Bone marrow (tissue), 2 donors: ENCODE data around the gene DIP2A.
A peak's percentile ranks its signal among the peaks of the same experiment; 100 is the strongest.

Experiments
- DNase-seq, 2 donors: peaks; one replicate each; lab custom pipeline; 2025; lab: John Stamatoyannopoulos, UW

The DIP2A gene

DNA sequence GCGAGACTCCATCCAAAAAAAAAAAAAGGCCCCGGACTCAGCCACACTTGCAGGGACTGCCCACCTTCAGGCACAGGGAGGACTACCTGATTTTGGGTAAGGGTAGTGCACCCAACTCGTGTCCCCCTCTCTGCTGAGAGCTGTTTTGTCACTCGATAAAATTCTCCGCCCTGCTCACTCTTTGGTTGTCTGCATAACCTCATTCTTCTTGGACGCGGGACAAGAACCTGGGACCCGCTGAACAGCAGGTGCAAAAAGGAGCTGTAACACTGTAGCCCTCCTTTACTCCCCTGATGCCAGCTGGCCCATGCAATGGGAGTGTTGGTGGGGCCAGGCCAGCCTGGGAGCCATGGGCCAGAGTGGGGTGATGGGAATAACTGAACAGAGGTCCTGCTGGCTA lies 135.6 kb downstream of the DIP2A start:
- no peak for DNase-seq

DNA sequence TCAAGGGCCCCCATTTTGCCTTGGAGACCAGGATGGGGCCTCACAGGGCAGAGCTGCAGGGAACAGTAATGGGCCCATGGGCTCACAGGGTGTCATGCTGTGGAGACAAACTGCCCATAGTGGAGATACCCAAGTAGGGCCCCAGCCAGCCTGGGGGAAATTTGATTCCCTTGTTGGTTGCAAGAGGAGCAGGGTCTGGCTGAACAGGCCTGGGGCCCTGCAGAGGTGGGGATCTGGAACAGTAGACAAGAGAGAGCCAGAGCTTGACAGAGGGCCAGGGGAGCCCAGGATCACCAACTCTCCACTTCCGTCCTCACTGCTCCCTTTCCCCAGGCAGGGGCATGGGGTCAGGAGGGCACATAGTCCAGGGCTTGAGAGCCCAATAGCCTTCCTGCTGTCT lies 137.5 kb downstream of the DIP2A start:
- DNase-seq = no peak

DNA sequence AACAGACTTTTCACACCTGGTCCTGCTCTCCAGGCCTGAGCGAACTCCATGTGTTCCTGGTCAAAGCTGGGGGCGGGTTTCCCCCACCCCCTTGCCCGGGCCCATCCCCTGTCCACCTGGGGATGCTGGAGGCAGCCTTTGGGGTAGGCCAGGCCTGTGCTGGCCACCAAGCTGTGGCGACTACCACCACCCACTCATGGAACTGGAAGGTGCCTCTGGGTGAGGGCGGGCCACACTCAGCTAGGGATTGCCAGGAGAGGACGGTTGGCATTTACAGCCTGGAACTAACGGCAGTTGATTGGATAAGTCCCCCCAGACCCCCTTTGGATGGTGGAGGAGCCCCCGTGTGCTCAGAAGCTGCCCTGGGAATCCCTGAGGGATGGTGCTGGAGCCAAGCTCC lies 138.3 kb downstream of the DIP2A start:
- no peak for DNase-seq

DNA sequence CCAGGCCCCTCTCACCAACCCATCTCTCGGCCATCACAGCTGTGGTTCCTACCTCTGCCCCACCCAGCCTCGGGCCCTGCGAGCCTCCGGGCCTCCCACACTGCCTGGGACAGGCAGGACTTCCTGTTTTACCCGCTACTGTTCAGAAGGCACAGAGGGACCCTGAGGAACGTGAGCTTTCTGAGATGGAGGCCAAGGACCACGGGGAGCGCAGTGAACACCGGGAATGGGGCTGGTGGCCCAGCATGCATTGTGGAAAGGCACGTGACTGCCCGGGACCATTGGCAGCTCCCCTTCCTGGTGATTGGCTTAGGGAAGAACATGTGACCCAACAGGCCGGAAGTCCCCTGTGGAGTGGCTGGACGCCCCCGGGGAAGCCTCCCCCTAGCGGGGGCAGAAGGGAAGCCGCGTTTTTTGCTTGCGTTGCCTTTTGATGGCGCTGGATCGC lies 139.2 kb downstream of the DIP2A start:
- no peak for DNase-seq

DNA sequence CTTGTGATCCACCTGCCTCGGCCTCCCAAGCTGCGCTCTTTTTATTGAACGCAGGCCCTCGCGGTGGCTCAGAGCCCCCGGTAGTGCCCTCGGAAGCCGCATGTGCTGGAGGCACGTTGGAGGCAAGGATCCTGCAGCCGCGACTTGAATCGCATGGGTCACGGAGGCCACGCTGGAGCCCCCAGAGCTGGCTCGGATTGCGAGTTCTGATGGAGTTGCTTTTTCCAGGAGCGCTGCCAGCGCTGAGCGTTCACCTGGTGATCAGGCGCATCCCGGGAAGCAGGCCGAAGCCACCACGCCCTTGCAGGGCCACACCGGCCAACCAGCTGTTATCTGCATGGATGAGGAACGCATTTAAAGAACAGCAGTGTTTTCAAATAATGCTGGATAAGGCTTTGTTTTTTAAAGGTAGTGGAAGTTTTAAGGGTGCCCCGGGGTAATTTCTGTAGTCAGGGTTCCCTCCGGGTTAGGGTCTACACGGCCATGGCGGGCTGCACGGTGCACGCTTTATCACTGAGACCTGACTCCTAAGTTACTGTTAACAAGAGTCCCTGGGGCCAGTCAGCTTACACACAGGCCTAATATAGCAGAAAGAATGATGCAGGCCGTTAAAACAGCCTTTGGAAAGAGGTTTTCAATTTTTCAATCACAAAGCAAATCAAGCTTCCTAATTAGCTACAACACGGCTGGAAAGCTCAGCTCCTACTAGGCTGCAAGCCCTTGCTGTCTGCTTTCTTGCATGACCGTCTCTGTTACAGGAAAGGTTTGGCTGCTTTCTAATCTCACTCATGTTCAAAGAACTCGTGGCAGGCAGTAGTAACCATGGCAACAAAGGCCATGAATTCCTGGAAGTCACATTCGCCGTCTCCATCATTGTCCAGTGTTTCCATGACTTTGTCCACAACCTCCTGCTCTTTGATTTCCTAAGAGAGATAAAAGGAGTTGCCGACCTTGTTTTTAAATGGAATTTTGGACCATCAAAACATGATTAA lies 140.2 kb downstream of the DIP2A start:
- DNase-seq = no peak

DNA sequence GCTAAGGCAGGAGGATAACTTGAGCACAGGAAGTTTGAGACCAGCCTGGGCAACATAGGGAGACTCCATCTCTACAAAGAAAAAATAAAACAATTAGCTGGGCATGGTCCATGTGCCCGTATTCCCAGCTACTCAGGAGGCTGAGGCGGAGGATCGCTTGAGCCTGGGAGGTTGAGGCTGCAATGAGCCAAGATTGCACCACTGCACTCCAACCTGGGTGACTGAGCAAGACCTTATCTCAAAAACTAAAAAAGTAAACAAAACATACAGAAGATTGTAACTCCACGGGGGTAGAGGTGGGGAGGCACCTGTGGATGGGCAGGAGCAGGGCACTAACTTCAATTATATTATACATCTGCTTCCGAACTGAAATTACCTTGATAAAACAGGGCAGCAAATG lies 141.6 kb downstream of the DIP2A start:
- no peak for DNase-seq

DNA sequence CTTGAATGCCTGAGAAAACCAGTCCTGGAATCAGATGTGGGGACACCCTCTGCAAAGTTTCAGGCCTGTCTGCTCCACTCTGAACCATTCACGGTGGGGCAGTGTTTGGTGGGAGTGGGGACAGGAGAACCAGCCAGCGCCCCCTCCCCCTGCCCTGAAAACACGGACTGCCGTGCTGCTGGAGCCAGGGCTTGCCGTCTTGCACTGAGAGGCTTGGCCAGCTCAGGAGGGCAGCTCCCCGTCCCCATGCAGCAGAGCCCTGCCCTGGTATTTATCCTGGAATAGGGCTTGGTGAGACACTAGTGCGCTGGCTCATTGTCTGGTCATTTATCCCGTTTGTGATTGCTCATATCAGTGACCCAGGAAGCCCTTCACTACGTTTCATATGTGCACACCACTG lies 142.3 kb downstream of the DIP2A start:
- no peak for DNase-seq

DNA sequence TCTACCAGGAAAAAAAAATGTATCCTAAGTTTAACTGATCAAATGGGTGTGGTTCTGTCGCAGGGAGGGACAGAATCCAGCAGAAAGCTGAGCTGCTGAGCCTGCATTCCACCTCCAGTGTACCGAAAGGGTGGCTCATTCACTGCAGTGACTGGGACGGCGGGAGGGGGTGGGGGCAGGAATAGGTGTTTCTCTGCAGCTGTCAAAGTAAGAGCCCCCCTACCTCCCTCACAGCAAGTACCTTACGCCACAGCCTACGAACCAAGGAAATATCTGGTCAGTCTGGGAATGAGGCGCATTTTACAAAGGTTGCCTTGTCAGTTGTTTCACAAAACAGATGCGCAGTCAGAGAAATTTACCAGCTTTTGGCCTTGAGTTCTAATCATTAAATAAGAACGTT lies 144.5 kb downstream of the DIP2A start:
- DNase-seq = no peak

DNA sequence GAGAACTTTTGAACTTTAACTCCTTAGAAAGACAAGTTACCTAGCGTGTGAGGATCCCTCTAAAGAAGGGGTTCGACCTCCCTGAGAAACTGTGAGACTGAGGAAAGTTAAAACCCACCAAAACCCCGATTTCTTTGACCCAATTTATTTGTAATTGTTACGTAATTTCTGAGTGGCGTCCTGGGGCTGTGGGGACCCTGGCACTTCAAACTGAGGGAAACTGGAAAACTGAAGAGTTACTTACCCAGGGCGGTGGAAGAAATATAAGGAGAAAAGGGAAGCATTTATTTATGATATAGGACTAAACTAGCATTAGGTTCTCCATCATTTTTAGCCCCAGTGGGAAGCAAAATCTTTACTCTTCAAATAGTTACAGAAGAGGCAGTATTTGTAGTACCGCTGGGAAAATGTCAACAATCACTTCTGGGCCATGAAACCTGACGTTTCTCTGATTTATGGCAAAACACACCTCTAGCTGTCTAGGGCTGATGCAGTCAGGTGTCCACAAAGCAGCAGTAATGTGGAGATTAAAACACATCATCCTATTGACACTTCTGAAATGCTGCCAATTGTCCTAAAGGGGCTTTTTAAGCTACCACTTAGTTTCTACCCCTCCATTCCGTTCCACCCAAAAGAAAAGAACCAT lies 145.8 kb downstream of the DIP2A start:
- DNase-seq = no peak

DNA sequence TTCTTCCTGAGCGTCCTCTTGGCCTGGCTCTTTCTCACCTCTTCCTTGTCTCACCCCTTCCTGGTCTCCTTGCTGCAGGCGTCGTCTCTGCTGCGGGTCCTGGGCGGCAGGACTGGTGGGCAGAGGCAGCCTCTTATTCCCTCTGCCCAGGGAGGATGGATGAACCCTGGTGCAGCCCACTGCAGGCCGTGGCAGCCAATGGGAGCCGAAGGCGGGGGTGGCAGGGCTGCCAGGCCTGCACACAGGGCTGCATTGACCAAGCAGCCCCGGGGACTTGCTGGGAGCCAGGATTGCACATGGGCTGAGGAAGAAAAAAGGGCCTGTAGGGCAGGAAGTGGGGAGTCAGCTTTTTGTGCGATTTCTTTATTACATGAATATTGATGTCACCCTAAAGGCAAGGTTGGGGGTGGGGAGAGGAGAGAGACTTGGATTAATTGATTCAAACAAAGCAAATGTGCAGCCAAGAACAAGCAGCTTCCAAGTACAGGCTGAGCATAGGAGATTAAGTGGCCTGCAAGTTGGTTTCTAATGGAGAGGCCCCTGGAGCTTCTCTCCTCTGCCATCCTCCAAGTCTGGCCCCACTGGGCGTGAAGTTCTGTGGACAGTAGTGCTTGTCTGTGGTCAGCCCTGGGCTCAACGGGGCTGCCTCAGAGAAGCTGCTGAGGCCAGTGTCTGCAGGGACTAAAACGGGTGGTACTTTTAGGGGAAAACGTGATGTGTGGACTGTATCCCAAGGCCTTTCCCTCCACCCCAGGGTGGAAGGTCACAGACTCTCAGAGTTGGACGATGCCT lies 146.5 kb downstream of the DIP2A start, which contains the start of gene S100B:
TSS of gene S100B (minus strand) at position 108 of the 792 bp plus-strand sequence. CDS start 2,667 bp downstream, outside the sequence.
- no peak for DNase-seq

DNA sequence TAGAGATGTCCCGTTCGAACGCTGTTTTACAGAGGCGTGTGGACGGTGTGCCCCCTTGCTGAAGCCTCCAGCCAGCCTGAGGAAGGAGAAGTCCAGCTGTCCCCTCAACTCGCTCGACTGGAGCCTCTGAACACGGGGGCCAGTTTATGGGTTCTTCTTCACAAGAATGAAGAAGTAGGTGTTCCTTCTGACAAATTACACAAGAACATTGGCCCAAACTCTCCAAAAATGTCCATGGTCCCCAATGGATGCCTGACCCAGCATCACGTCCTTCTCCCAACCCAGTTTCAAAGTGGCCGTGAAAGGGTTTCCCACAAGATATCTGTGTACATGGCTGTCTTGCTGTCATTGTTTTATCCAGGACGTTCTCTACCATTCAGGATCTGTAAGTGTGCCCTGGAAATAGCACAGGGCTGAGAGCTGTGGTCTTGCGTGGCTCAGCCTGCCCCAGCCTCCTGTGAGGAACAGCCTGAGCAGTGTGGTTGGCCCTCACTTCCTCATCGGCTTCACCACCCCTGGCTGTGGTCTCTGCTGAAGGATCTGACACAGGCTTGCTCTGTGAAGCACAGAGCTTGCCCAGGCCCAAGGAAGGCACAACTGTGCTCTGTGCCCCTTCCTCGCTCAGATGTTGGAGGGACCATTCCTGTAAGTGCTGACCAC lies 147.2 kb downstream of the DIP2A start:
- peak in 1 of 2 donors; percentile 75 for DNase-seq

DNA sequence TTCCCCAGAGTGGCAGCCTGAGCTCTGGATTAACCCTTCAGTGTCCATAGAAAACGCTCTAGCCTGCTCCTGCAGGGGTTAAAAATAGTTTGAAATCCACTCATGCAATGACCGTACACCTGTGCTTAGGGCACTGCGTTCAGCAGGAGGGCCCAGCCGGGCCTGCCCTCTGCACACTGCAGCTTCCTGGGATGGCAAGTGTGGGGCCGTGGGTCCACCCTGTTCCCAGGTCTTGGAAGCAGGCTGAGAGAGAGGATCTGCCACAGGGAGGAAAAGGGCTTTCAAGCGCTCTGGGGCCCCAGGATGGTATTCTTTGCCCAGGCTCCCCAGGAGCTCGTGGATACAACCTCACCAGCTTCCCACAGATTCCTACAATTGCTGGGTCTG lies 147.7 kb downstream of the DIP2A start:
- DNase-seq = no peak

DNA sequence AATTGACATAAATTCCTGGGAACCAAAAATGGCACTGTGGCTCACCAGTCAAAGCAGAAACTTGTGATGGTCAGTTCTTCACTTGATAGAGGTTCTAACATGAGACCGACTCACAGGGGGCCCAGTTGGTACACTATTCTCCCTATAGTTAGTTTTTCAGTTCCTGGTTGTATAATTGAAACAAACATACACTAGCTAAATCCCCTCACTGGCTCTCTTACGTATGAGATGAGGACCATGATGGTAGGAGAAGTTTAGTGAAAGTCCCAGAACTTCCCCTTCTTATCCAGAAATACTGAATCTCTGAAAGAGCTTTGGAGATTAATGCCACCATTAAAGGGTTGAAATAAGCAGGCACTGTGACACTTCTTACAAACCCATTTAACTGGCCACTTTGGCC lies 148.9 kb downstream of the DIP2A start:
- no peak for DNase-seq

DNA sequence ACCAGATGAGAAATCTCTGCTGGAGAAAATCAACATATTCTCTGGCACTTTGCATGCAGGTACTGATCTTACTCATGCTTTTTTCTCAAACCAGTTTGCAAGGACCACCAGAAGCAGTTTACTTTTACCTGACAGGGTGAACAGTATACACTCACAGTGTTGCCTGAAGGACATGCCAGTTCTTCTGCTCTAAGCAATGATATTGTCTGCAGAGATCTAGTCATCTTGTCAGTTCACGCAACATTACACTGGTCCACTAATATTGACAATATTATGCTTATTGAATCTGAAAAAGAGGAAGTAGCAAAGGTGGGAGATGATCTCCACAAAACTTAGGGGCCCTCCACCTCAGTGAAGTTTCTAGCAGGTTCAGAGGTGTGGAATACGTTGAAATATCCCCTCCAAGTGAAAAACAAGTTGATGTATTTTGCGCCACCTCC lies 150.0 kb downstream of the DIP2A start:
- no peak for DNase-seq

DNA sequence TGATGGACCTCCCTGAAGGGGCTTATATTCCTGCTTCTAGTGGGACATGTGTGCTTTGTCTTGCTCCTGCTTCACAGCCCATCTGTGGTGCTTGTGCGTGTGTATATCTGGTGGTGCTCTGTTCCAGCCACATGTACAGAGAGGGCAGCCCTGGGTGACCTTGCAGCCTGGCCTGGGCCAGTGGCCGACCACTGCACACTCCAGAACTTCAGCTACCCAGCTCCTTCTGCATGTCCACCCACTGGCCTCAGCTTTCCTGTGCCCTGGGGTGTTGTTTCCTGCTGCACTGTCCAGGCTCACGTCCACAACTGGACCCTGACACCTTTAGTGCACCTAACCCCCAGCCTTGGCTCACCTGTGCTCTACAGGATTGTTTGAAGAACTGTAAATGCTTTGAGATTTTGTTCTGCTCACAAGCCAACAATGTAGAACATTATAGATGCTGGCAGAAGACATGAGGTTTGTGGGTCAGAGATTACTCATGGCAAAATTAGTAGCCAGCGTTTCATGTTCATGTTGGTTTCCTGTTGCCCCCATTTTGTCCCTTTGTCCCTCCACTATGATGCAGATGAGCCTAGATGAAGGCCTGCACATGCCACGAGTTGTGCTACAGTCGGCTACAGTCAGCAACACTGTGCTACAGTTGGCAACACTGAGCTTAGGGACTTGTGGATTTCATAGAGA lies 151.5 kb downstream of the DIP2A start:
- DNase-seq = no peak

DNA sequence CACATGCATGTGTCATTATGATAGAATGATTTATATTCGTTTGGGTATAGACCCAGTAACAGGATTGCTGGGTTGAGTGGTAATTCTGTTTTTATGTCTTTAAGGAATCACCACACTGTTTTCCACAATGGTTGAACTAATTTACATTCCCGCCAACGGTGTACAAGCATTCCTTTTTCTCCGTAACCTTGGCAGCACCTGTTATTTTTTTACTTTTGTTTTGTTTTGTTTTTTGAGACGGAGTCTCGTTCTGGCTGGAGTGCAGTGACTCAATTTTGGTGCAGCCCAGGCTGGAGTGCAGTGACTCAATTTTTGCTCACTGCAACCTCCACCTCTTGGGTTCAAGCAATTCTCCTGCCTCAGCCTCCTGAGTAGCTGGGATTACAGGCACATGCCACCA lies 154.7 kb downstream of the DIP2A start:
- no peak for DNase-seq

DNA sequence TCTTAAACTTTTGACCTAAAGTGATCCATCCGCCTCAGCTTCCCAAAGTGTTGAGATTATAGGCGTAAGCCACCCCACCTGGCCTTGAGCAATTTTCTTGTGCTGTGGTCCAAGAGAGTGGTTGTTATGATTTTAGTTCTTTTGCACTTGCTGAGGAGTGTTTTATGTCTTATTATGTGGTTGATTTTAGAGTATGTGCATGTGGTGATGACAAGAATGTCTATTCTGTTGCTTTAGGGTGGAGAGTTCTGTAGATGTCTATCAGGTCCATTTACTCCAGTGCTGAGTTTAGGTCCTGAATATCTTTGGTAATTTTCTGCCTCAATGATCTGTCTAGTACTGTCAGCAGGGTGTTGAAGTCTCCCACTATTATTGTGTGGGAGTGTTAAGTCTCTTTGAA lies 157.4 kb downstream of the DIP2A start:
- no peak for DNase-seq

DNA sequence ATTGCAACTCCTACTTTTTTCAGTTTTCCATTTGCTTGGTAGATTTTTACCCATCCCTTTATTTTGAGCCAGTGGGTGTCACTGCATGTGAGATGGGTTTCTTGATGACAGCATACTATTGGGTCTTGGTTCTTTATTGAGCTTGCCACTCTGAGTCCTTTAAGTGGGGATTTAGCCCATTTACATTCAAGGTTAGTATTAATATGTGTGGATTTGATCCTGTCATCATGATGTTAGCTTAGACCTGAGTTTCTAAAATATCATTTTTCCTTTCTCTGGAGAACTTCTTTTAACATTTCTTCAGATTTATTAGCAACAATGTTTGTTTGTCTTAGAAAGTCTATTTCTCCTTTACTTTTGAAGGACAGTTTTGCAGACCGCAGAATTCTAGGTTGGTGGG lies 158.0 kb downstream of the DIP2A start:
- no peak for DNase-seq

DNA sequence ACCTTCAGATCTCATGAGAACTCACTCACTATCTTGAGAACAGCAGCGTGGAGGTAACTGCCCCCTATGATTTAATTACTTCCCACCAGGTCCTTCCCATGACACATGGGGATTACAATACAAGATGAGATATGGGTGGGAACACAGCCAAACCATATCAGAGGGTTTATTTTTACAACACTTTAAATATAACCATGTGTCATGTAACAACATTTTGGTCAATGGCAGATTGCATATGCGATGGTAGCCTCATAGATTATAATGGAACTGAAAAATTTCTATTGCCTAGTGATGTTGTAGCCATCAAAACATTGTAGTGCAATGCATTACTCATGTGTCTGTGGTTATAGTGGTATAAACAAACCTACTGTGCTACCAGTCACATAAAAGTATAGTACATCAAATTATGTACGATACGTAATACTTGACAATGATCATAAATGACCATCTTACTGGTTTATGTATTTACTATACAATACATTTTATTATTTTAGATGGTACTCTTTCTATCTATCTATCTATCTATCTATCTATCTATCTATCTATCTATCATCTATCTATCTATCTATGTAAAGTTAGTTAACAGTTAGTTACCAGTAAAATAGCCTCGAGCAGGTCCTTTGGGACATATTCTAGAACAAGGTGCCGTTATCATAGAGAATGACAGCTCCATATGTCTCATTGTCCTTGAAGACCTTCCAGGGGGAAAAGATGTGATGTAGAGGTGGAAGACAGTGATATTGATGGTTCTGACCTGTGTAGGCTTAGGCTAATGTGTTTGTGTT lies 158.8 kb downstream of the DIP2A start:
- DNase-seq = no peak

DNA sequence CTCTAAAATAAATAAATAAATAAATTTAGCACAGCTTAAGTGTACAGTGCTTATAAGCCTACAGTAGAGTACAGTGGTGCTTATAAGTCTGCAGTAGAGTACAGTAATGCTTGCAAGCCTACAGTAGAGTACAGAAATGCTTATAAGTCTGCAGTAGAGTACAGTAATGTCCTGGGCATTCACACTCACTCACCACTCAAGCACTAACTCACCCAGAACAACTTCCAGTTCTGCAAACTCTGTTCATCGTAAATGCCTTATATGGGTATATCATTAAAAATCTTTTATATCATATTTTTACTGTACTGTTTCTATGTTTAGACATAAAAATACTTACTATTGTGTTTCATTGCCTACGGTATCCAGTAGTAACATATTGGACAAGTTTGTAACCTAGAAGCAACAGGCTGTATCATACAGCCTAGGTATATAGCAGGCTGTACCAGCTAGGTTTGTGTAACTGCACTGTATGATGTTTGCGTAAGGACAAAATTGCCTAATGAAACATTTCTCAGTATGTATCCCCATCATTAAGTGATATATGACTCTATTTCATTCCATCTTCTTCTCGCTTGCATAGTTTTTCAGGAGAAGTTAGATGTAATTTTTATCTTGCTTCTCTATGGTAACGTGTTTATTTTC lies 160.2 kb downstream of the DIP2A start:
- no peak for DNase-seq
